ENCODE results near the gene EPHB1. TPM values are rescaled to one million over a fixed set of nuclear protein-coding genes. Genes with fewer than 3 reads are reported as not detected.

The EPHB1 gene
- total RNA-seq, 5 donors from 2014 or later (not counting 1 experiment from before 2014, with no cell fraction given): 0.28 to 0.72 (median 0.31) TPM; not detected in 1

DNA sequence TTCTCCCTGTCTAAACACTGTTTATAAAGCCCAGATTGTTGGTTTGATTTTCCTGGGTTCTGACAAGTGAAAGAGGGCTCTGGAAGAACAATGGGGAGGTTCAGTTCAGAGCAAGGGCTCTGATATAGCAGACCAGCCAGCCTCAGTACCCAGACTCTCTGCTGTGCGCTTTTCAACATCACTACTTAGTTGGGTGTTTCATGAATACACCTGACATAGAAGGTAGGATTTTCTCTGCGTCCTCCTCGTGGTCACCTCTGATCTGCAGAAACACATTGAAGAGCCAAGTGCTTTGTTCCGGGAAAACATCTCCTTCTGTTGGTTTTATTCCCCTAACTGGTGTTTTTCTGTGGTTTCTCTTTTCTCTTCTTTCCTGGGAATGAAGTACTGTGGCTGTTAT lies 99.5 kb downstream of the EPHB1 start:
- H3K36me3 Mint-ChIP-seq: no peaks in the 10 kb centered on the region
- H3K4me1 ChIP-seq (ENCODE audit: control insufficient read depth in 1 of 2, extremely low read depth in 1 of 2, insufficient read depth in 2 of 2, low read length in 2 of 2): no peaks in the 10 kb centered on the region
- CTCF ChIA-PET: no interaction called here
- H3K27me3 Mint-ChIP-seq: peaks cover 0 to 2% of the 10 kb centered on the region in 2 donors
- POLR2A ChIA-PET: no interaction called here
- WGBS (ENCODE audit: insufficient coverage): no CpG with 5 or more reads among the region's 4 CpGs
- no peaks in the 10 kb centered on the region for H3K4me1 Mint-ChIP-seq
- H3K27ac ChIP-seq (ENCODE audit: low read length): no peak overlapping the region
- no peak overlapping the region for H3K4me3 Mint-ChIP-seq
- no peaks in the 10 kb centered on the region for H3K36me3 ChIP-seq (ENCODE audit: control insufficient read depth in 2 of 2, extremely low read depth in 1 of 2, insufficient read depth in 1 of 2, low read length in 1 of 2)
- H3K27ac Mint-ChIP-seq: no peak overlapping the region
- DNase-seq: no peak
- no peak overlapping the region for H3K4me3 ChIP-seq (ENCODE audit: control insufficient read depth in 1 of 2, extremely low read depth in 1 of 2, low read length in 1 of 2)
- H3K9me3 Mint-ChIP-seq: no peaks in the 10 kb centered on the region
- no peaks in the 10 kb centered on the region for H3K9me3 ChIP-seq
- H3K27me3 ChIP-seq (replicated peaks in 1 of 2; ENCODE audit: control insufficient read depth in 2 of 2, extremely low read depth in 1 of 2, insufficient read depth in 2 of 2, low read length in 1 of 2): peaks cover 0 to 3% of the 10 kb centered on the region in 2 experiments
- ATAC-seq (replicated peaks in 1 of 4): no peak

DNA sequence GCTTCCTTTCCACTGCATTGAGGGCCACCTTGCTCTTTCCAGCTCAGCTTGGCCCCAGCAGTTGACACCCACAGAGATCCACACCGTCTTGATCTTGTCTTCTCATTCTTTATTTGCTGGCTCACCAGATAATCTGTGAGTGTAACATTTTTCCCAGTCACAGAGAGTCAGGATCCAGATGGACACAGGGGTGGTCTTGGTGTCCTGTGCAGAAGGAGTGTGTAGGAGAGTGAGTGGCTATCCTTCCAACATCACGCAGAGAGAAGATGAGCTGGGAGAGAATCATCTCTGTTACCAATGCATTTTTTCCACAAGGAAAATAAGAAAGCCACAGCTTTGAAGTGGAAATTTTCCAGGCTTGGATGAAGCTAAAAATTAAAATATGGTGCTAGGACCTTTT lies 100.1 kb downstream of the EPHB1 start:
- ATAC-seq (replicated peaks in 1 of 4) (no peak), DNase-seq (no peak)
- H3K27me3 ChIP-seq (replicated peaks in 1 of 2; ENCODE audit: control insufficient read depth in 2 of 2, extremely low read depth in 1 of 2, insufficient read depth in 2 of 2, low read length in 1 of 2): peaks cover 0 to 3% of the 10 kb centered on the region in 2 experiments
- H3K27ac ChIP-seq (ENCODE audit: low read length): no peak overlapping the region
- no peaks in the 10 kb centered on the region for H3K36me3 Mint-ChIP-seq
- H3K4me1 Mint-ChIP-seq: no peaks in the 10 kb centered on the region
- no peaks in the 10 kb centered on the region for H3K4me1 ChIP-seq (ENCODE audit: control insufficient read depth in 1 of 2, extremely low read depth in 1 of 2, insufficient read depth in 2 of 2, low read length in 2 of 2)
- H3K36me3 ChIP-seq (ENCODE audit: control insufficient read depth in 2 of 2, extremely low read depth in 1 of 2, insufficient read depth in 1 of 2, low read length in 1 of 2): no peaks in the 10 kb centered on the region
- no peaks in the 10 kb centered on the region for H3K9me3 Mint-ChIP-seq
- no peak overlapping the region for H3K4me3 Mint-ChIP-seq
- H3K27ac Mint-ChIP-seq: no peak overlapping the region
- H3K4me3 ChIP-seq (ENCODE audit: control insufficient read depth in 1 of 2, extremely low read depth in 1 of 2, low read length in 1 of 2): no peak overlapping the region
- no CpG with 5 or more reads among the region's 2 CpGs for WGBS (ENCODE audit: insufficient coverage)
- peaks cover 0 to 2% of the 10 kb centered on the region in 2 donors for H3K27me3 Mint-ChIP-seq
- no peaks in the 10 kb centered on the region for H3K9me3 ChIP-seq
- CTCF ChIA-PET: no interaction called here
- POLR2A ChIA-PET: no interaction called here

DNA sequence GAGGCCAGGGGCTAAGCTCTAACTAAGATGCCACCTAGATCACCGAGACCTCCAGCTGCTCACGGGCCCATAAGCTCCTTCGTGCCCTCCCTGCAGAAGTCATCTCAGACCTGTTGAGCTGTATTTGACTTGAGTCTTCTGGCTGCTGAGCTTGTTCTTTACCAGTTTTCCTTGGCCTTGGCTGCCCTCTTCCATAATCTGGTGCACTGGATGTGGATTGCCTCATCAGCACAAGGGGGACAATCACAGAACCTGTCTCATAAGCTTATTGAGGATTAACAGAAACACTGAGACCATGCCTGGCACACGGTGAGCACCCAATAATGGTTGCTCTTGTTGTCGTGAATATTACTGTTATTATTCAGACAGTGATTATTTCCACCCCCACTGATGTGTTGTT lies 101.1 kb downstream of the EPHB1 start:
- POLR2A ChIA-PET: no interaction called here
- DNase-seq (no peak), ATAC-seq (replicated peaks in 1 of 4) (no peak)
- Histone ChIP-seq H3K36me3 (ENCODE audit: control insufficient read depth in 2 of 2, extremely low read depth in 1 of 2, insufficient read depth in 1 of 2, low read length in 1 of 2) (no peaks in the 10 kb centered on the region), H3K4me1 (ENCODE audit: control insufficient read depth in 1 of 2, extremely low read depth in 1 of 2, insufficient read depth in 2 of 2, low read length in 2 of 2) (no peaks in the 10 kb centered on the region), H3K27me3 (replicated peaks in 1 of 2; ENCODE audit: control insufficient read depth in 2 of 2, extremely low read depth in 1 of 2, insufficient read depth in 2 of 2, low read length in 1 of 2) (peaks cover 0 to 3% of the 10 kb centered on the region in 2 experiments), H3K4me3 (ENCODE audit: control insufficient read depth in 1 of 2, extremely low read depth in 1 of 2, low read length in 1 of 2) (no peak overlapping the region), H3K27ac (ENCODE audit: low read length) (no peak overlapping the region), H3K9me3 (no peaks in the 10 kb centered on the region)
- Mint-ChIP-seq H3K27me3 (peaks cover 0 to 2% of the 10 kb centered on the region in 2 donors), H3K27ac (no peak overlapping the region), H3K4me1 (no peaks in the 10 kb centered on the region), H3K4me3 (no peak overlapping the region), H3K36me3 (no peaks in the 10 kb centered on the region), H3K9me3 (no peaks in the 10 kb centered on the region)
- 91% methylated on average over 3 of the region's 5 CpGs for WGBS (ENCODE audit: insufficient coverage)
- CTCF ChIA-PET: no interaction called here

DNA sequence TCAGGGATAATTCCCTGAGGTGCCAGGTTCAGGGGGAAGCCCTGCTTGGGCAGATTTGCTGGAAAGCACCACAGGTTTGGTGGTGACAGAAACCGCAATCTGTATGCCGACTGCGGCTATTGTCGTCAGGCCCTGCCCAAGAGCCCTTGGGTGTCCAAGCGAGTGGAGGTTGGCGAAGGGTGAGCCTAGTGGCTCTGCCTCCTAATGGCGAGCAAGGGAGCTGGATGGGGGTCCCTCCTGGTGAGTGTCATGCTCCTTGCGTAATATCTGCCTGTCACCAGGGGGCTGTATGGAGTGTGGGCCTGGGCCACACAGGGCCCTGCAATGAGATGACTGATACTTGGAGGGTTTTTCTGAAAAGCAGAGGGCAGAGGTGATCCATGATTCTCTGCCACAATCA lies 101.6 kb downstream of the EPHB1 start:
- Mint-ChIP-seq H3K4me1 (no peaks in the 10 kb centered on the region), H3K9me3 (no peaks in the 10 kb centered on the region), H3K27ac (no peak overlapping the region), H3K36me3 (no peaks in the 10 kb centered on the region), H3K27me3 (peaks cover 0 to 2% of the 10 kb centered on the region in 2 donors), H3K4me3 (no peak overlapping the region)
- ChIA-PET POLR2A (no interaction called here), CTCF (no interaction called here)
- Histone ChIP-seq H3K4me3 (ENCODE audit: control insufficient read depth in 1 of 2, extremely low read depth in 1 of 2, low read length in 1 of 2) (no peak overlapping the region), H3K36me3 (ENCODE audit: control insufficient read depth in 2 of 2, extremely low read depth in 1 of 2, insufficient read depth in 1 of 2, low read length in 1 of 2) (no peaks in the 10 kb centered on the region), H3K27ac (ENCODE audit: low read length) (no peak overlapping the region), H3K4me1 (ENCODE audit: control insufficient read depth in 1 of 2, extremely low read depth in 1 of 2, insufficient read depth in 2 of 2, low read length in 2 of 2) (no peaks in the 10 kb centered on the region), H3K27me3 (replicated peaks in 1 of 2; ENCODE audit: control insufficient read depth in 2 of 2, extremely low read depth in 1 of 2, insufficient read depth in 2 of 2, low read length in 1 of 2) (peaks cover 0 to 7% of the 10 kb centered on the region in 2 experiments), H3K9me3 (no peaks in the 10 kb centered on the region)
- ATAC-seq (replicated peaks in 1 of 4): no peak
- 96% methylated on average over 8 of the region's 8 CpGs for WGBS (ENCODE audit: insufficient coverage)
- DNase-seq: no peak

DNA sequence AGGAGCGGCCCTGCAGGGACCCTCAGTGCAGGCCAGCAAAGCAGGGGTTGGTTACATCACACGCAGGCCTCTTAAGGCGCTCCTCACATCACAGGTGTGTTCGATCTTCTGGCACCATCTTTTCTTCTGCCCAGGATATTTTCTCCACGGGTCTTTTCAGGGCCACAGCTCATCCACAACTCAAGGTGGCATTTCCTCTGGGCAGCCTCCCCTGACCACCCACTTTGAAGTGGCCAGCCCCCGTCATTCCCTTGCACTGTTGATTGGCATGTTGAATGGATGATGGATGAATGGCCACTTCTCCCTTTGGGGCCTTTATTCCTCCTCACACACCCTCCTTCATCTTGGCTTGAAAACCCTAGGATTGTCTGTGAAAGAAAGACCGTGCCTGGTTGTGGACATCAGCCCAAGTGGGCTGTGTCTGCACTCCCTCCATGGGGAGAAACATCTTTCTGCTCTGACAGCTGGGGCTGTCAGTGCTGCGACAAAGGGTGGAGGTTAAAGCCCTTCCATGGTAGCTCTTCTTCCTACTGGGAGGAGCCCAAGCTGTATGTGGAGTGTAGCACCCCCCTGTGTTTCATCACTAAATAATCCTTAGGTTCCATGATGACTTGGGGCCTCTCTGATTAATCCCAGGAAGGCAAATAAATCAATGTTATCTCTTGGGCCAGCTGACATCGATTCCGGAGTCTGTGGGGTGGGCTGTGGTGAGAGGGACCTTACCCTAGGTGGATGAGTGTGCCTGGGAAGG lies 102.5 kb downstream of the EPHB1 start:
- Mint-ChIP-seq H3K27me3 (peaks cover 0 to 2% of the 10 kb centered on the region in 2 donors), H3K4me1 (no peaks in the 10 kb centered on the region), H3K36me3 (no peaks in the 10 kb centered on the region), H3K27ac (no peak overlapping the region), H3K9me3 (no peaks in the 10 kb centered on the region), H3K4me3 (no peak overlapping the region)
- CTCF ChIA-PET: interaction anchor here in 1 of 2 donors (1.0 kb wide), 1 partner anchor 48 kb away, joined by 3 read pairs; no protein-coding TSS in a partner anchor
- Histone ChIP-seq H3K9me3 (no peaks in the 10 kb centered on the region), H3K27ac (ENCODE audit: low read length) (no peak overlapping the region), H3K27me3 (replicated peaks in 1 of 2; ENCODE audit: control insufficient read depth in 2 of 2, extremely low read depth in 1 of 2, insufficient read depth in 2 of 2, low read length in 1 of 2) (peaks cover 0 to 7% of the 10 kb centered on the region in 2 experiments), H3K4me1 (ENCODE audit: control insufficient read depth in 1 of 2, extremely low read depth in 1 of 2, insufficient read depth in 2 of 2, low read length in 2 of 2) (no peaks in the 10 kb centered on the region), H3K36me3 (ENCODE audit: control insufficient read depth in 2 of 2, extremely low read depth in 1 of 2, insufficient read depth in 1 of 2, low read length in 1 of 2) (no peaks in the 10 kb centered on the region), H3K4me3 (ENCODE audit: control insufficient read depth in 1 of 2, extremely low read depth in 1 of 2, low read length in 1 of 2) (no peak overlapping the region)
- ATAC-seq (replicated peaks in 1 of 4) (no peak), DNase-seq (no peak)
- POLR2A ChIA-PET: no interaction called here
- 89% methylated on average over 6 of the region's 10 CpGs for WGBS (ENCODE audit: insufficient coverage)

DNA sequence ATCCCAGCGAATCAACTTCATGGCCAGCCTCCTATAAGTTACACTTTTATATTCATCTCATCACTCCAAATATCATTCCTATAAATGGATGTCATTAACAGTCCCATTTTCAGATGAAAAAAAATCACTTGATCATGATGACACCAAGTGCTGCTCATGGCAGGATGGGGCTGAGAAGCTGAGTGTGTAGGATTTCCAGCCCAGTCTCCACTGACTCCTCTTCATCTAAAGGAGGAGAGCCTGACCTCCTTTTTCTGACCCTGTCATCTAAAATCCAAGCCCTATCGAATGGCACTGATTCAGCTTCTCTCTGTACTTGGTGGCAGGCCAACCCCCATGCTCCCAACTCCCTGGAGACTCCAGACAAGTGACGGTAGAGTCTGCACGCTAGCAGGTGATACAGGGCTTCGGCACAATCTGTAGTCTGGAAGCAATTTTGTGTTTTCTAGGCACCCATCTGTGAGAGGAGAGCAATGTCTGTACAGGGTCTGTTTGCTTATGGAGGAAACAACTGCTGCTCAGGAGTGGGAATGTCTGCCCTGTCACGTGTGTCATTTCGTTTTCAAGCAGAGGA lies 103.2 kb downstream of the EPHB1 start:
- Histone ChIP-seq H3K27me3 (replicated peaks in 1 of 2; ENCODE audit: control insufficient read depth in 2 of 2, extremely low read depth in 1 of 2, insufficient read depth in 2 of 2, low read length in 1 of 2) (peaks cover 0 to 7% of the 10 kb centered on the region in 2 experiments), H3K4me3 (ENCODE audit: control insufficient read depth in 1 of 2, extremely low read depth in 1 of 2, low read length in 1 of 2) (no peak overlapping the region), H3K27ac (ENCODE audit: low read length) (no peak overlapping the region), H3K36me3 (ENCODE audit: control insufficient read depth in 2 of 2, extremely low read depth in 1 of 2, insufficient read depth in 1 of 2, low read length in 1 of 2) (no peaks in the 10 kb centered on the region), H3K4me1 (ENCODE audit: control insufficient read depth in 1 of 2, extremely low read depth in 1 of 2, insufficient read depth in 2 of 2, low read length in 2 of 2) (no peaks in the 10 kb centered on the region), H3K9me3 (no peaks in the 10 kb centered on the region)
- WGBS (ENCODE audit: insufficient coverage): 38% methylated on average over 2 of the region's 7 CpGs
- Mint-ChIP-seq H3K27me3 (peaks cover 0 to 2% of the 10 kb centered on the region in 2 donors), H3K36me3 (no peaks in the 10 kb centered on the region), H3K4me3 (no peak overlapping the region), H3K4me1 (no peaks in the 10 kb centered on the region), H3K9me3 (no peaks in the 10 kb centered on the region), H3K27ac (no peak overlapping the region)
- no peak for ATAC-seq (replicated peaks in 1 of 4)
- ChIA-PET CTCF (interaction anchor here in 1 of 2 donors (1.0 kb wide), 1 partner anchor 49 kb away, joined by 3 read pairs; no protein-coding TSS in a partner anchor), POLR2A (no interaction called here)
- DNase-seq: no peak

Data from T-cell (primary cell).